NCI-H2029 treated with DMSO at 0.1 percent for 48 hours (cell line): ENCODE results near the gene CEP76.

Source experiments
- DNase-seq: peaks from one replicate; lab custom pipeline; 2025; lab: John Stamatoyannopoulos, UW

The CEP76 gene

GRCh38 chr18:12703664-12704063 lies 1.1 kb upstream of the CEP76 start:
- DNase-seq, result no peak

- DNase-seq, result no peak
Observed at GRCh38 chr18:12703096-12703567, 609 bp upstream of the CEP76 start.

- DNase-seq, result no peak
Observed at GRCh38 chr18:12701161-12701560, 1.4 kb downstream of the CEP76 start.

GRCh38 chr18:12699747-12700146 lies 2.8 kb downstream of the CEP76 start:
- no peak for DNase-seq

- DNase-seq, result no peak
Observed at GRCh38 chr18:12694032-12694431, 8.5 kb downstream of the CEP76 start.

- DNase-seq, result no peak
Observed at GRCh38 chr18:12692206-12692605, 10.3 kb downstream of the CEP76 start.

- no peak for DNase-seq
Observed at GRCh38 chr18:12689256-12689850, 13.2 kb downstream of the CEP76 start.

- DNase-seq, result no peak
Observed at GRCh38 chr18:12686100-12686499, 16.4 kb downstream of the CEP76 start.

- no peak for DNase-seq
Observed at GRCh38 chr18:12679183-12679786, 23.2 kb downstream of the CEP76 start.

GRCh38 chr18:12668041-12668440 lies 34.5 kb downstream of the CEP76 start:
- DNase-seq, result no peak

GRCh38 chr18:12659904-12660605 lies 42.5 kb downstream of the CEP76 start:
- peak; percentile 51 for DNase-seq

GRCh38 chr18:12658426-12659138 lies 43.9 kb downstream of the CEP76 start:
- DNase-seq, result no peak

GRCh38 chr18:12657684-12658425 lies 44.7 kb downstream of the CEP76 start, which contains the start of gene SPIRE1:
TSS of gene SPIRE1 (minus strand) at chr18:12658107. CDS start at chr18:12657866, 241 bp downstream.
- no peak for DNase-seq

GRCh38 chr18:12656938-12657683 lies 45.4 kb downstream of the CEP76 start:
- no peak for DNase-seq

GRCh38 chr18:12656605-12656937 lies 46.0 kb downstream of the CEP76 start:
- no peak for DNase-seq

- no peak for DNase-seq
Observed at GRCh38 chr18:12654971-12655370, 47.6 kb downstream of the CEP76 start.

- DNase-seq, result no peak
Observed at GRCh38 chr18:12652861-12653401, 49.6 kb downstream of the CEP76 start.

- DNase-seq, result no peak
Observed at GRCh38 chr18:12651651-12652050, 50.9 kb downstream of the CEP76 start.

- DNase-seq, result no peak
Observed at GRCh38 chr18:12647773-12648172, 54.8 kb downstream of the CEP76 start.

- peak; percentile 91 for DNase-seq
Observed at GRCh38 chr18:12645751-12646203, 56.7 kb downstream of the CEP76 start.

- DNase-seq, result no peak
Observed at GRCh38 chr18:12645254-12645653, 57.3 kb downstream of the CEP76 start.
